ENCODE data around the gene PSKH1. TPM values are rescaled to one million over a fixed set of nuclear protein-coding genes. Genes with fewer than 3 reads are reported as not detected.
"Not testable (repeated sequence)": the region's sequence is repeated elsewhere in the genome, so short reads cannot be mapped to it uniquely, and the experiment has no call there.

Gene PSKH1
- total RNA-seq, 2 donors from 2014 or later = 16.1 to 16.2 TPM

DNA sequence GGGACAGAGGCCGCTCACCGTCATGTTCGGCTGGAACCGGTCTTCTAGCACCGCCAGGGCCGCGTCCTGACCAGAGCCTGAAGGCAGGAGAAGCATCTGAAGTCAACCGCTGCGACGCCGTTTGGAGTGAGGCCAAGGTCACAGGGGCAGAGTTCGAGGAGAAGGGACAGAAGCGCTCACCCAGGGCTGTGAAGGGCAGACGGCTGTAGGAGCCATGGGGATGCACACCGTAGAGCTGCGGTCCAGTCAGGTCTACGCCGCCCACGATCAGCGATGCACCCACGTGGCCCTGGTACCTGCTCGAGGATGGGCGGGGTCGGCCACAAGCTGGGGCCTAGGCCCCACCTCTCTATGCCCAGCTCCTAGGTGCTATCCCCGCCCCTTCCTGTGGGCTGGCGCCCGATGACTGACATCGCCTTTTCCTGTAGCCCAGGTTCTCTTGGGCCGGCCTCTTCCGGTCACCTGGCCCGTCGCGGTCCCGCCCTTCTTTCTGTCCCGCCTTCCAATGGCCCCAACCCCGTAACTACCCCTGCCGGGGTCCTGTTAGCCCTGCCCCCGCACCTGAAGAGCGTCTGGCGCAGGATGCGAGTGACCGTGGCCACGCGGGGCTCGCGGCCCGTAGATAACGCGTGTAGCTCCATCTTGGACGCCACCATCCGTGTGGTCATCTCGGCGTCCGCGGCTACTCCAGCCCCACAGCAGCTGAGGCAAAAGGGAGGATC, 42.5 kb downstream of the PSKH1 start:
- peak overlapping the region; percentile 81 for H3K27ac Mint-ChIP-seq
- ATAC-seq (replicated peaks in 1 of 2) = peak; percentile 91 to 92
- H3K36me3 Mint-ChIP-seq (ENCODE audit: insufficient read depth in 2 of 2) = peaks cover 9 to 11% of the 10 kb centered on the region in 2 donors
- H3K9me3 Mint-ChIP-seq = no peaks in the 10 kb centered on the region
- H3K4me3 Mint-ChIP-seq = peak overlapping the region; percentile 87 to 100
- H3K27me3 Mint-ChIP-seq (ENCODE audit: low read depth) = no peaks in the 10 kb centered on the region
- DNase-seq = peak; percentile 94 to 96
- peaks cover 51% of the 10 kb centered on the region for H3K4me1 Mint-ChIP-seq (ENCODE audit: low read depth)

DNA sequence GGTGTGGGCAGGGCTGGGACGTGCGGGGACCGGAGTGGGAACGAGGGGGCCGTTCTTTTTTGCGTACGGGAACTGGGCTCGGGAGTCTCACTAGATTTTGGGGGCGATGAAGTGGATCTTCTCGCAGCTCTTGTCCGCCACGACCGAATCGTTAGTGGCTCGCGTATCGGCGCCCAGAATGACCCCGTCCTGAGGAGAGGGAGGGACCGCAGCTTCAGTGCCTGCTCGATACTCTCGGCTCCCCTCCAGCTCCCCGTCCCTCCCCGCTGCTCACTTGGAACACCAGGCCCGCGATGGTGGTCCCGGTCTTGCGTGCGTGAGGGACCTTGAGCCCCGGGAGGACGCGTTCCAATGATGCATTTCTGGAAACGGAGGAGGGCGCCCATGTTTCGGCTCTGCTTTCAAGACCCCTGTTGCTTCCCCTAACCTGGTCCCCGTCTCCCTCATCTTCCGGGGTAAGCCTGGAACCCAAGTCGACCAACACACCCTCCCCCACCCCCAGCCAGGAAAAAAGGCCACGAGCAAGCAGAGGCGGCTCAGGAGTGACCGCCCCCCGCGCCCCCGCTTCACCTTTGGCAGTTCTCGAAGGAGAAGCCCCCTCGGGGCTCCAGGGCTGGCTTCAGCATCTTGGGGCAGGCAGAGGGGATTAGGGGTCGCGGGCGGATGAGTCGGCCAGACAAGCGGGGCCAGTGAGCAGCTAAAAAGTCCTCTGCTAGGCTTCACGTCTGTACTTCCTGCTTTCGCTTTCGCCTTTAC, 43.2 kb downstream of the PSKH1 start, which contains the start of gene PSMB10:
Gene PSMB10, minus strand, starts transcription at position 727 of the 756 bp plus-strand sequence. Its CDS starts 101 bp downstream, at position 626.
- Mint-ChIP-seq H3K27ac (peak within 1 kb of the TSS; percentile 81), H3K27me3 (ENCODE audit: low read depth) (no peaks in the 10 kb centered on the region), H3K4me1 (ENCODE audit: low read depth) (peaks cover 53% of the 10 kb centered on the region), H3K36me3 (ENCODE audit: insufficient read depth in 2 of 2) (peaks cover 9 to 11% of the 10 kb centered on the region in 2 donors), H3K4me3 (peak within 1 kb of the TSS; percentile 87 to 100), H3K9me3 (no peaks in the 10 kb centered on the region)
- peak in 1 of 2 donors; percentile 55 for DNase-seq
- peak; percentile 61 to 63 for ATAC-seq (replicated peaks in 1 of 2)

DNA sequence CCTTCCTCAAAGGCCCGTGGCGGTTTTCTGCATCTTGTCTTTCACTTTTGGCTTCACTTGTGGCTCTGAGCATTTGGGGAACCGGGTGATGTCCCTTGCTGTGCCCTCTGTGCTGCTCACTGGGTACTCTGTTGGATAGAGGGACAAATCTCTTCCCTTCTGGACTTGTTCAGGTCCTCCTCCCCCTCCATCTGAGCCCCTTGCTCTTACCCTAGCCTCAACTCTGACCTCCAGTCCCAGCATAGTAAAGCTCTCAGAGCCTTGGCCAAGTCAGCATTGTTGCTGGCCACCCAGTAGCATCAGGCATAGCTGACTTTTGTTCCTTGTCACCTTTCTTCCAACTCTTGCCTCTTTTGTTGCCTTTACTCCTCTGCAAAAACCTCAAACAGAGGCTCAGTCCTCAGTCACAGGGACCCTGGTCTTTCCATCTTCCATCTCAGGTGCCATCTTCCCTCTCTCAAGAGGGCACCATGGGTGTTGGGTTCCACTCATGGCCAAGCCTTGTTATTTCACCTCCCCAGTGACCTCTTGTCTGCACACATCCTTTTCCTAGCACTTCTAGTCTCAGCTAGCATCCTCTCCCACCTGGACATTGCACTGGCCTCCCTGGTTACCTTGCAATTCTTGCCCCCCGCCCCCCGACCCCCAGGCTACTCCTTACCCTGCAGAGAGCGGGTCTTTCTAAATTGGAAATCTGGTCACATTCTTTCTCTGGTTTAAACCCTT, 44.0 kb downstream of the PSKH1 start:
- no peaks in the 10 kb centered on the region for H3K9me3 Mint-ChIP-seq
- peak; percentile 82 to 86 for DNase-seq
- H3K36me3 Mint-ChIP-seq (ENCODE audit: insufficient read depth in 2 of 2) = peaks cover 9 to 11% of the 10 kb centered on the region in 2 donors
- H3K4me1 Mint-ChIP-seq (ENCODE audit: low read depth) = peaks cover 54% of the 10 kb centered on the region
- peak; percentile 0 to 6 for ATAC-seq (replicated peaks in 1 of 2)
- H3K27me3 Mint-ChIP-seq (ENCODE audit: low read depth) = no peaks in the 10 kb centered on the region
- H3K27ac Mint-ChIP-seq = peak overlapping the region; percentile 81
- H3K4me3 Mint-ChIP-seq = peak overlapping the region; percentile 87 to 100

DNA sequence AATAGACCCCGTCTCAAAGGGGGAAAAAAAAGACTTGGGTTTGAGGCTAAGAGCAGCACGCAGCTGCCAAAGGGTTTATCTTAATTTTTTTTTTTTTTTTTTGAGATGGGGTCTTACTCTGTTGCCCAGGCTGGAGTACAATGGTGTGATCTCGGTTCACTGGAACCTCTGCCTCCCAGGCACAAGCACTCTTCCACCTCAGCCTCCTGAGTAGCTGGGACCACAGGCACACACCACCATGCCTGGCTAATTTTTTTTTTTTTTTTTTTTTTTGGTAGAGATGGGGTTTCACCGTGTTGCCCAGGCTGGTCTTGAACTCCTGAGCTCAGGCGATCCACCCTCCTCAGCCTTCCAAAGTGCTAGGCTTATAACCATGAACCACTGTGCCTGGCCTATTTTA, 44.7 kb downstream of the PSKH1 start:
- H3K4me1 Mint-ChIP-seq (ENCODE audit: low read depth) = peaks cover 57% of the 10 kb centered on the region
- not testable (repeated sequence) for H3K27me3 Mint-ChIP-seq (ENCODE audit: low read depth); H3K36me3 Mint-ChIP-seq (ENCODE audit: insufficient read depth in 2 of 2); ATAC-seq (replicated peaks in 1 of 2); H3K9me3 Mint-ChIP-seq; DNase-seq
- H3K27ac Mint-ChIP-seq = peak overlapping the region; percentile 50
- H3K4me3 Mint-ChIP-seq = peak overlapping the region; percentile 87 to 100

DNA sequence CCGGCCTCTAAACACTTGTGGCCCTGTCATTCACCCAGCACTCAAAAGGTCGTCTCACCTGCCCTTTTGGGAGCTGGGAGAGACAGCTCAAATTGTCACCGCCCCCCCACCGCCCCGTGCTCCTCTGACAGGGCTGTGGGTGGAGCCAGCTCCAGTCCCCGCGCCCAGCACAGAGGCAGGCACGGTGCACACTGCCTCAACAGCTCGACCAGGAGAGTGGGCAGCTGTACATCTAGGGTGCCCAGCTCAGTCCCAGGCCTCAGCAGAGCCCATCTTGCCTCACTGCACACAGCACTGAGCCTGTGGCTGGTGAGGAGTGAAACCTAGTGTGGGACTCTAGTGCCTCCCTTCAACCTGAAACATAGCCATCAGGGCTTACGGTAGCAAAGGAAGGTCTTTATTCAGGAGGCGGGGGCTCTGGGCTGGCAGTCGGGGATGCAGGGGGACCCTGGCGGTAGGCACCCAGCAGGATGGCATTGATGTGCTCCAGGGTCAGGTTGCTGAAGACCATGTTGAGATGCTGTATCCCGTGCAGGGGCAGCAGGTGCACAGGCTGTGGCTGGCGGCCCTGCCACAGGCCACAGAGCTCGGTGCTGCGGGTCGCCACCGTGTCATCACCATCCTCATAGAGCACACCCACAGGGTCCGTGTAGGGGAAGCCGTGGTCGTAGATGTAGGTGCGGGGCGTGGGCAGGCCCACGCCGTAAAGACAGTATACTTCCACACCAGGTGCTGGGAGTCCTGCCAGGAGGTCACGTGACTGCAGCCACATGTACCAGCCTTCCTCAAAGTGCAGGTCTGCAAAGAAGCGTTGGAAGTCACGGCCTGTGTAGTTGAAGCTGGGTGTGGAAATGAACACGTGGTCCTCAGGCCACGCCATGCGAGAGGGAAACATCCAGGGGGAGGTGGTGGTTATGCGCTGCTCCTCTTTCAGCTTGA, 46.7 kb downstream of the PSKH1 start:
- Mint-ChIP-seq H3K4me3 (peak overlapping the region; percentile 43 to 57), H3K27ac (peak overlapping the region; percentile 58), H3K36me3 (ENCODE audit: insufficient read depth in 2 of 2) (peaks cover 6 to 9% of the 10 kb centered on the region in 2 donors), H3K4me1 (ENCODE audit: low read depth) (peaks cover 48% of the 10 kb centered on the region), H3K9me3 (no peaks in the 10 kb centered on the region), H3K27me3 (ENCODE audit: low read depth) (no peaks in the 10 kb centered on the region)
- DNase-seq (peak; percentile 53 to 55), ATAC-seq (replicated peaks in 1 of 2) (no peak)

DNA sequence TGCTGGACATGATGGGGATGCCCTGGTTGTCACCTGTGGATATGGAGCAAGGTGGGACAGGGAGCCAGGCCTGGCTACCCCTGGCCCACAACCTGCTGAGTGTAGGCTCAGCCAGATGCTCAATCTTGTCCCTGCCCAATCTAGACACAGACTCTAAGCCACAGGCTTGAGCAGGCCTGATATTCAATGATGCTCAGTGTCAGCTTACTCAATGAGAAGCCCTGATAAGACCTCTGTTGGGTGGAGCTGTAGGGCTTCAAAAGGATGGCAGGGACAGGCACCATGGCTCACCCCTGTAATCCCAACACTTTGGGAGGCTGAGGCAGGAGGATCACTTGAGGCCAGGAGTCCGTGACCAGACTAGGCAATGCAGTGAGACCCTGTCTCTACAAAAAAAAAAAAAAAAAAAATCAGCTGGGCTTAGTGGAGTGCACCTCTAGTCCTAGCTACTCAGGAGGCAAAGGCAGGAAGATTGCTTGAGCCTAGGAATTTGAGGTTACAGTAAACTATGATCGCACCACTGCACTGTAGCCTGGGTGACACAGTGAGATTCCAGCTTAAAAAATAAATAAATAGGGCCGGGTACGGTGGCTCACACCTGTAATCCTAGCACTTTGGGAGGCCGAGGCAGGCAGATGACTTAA, 47.5 kb downstream of the PSKH1 start:
- Mint-ChIP-seq H3K27ac (peak overlapping the region; percentile 28), H3K4me1 (ENCODE audit: low read depth) (peaks cover 40% of the 10 kb centered on the region), H3K4me3 (no peak overlapping the region), H3K36me3 (ENCODE audit: insufficient read depth in 2 of 2) (peaks cover 5 to 6% of the 10 kb centered on the region in 2 donors), H3K27me3 (ENCODE audit: low read depth) (no peaks in the 10 kb centered on the region), H3K9me3 (no peaks in the 10 kb centered on the region)
- ATAC-seq (replicated peaks in 1 of 2) (no peak), DNase-seq (no peak)

DNA sequence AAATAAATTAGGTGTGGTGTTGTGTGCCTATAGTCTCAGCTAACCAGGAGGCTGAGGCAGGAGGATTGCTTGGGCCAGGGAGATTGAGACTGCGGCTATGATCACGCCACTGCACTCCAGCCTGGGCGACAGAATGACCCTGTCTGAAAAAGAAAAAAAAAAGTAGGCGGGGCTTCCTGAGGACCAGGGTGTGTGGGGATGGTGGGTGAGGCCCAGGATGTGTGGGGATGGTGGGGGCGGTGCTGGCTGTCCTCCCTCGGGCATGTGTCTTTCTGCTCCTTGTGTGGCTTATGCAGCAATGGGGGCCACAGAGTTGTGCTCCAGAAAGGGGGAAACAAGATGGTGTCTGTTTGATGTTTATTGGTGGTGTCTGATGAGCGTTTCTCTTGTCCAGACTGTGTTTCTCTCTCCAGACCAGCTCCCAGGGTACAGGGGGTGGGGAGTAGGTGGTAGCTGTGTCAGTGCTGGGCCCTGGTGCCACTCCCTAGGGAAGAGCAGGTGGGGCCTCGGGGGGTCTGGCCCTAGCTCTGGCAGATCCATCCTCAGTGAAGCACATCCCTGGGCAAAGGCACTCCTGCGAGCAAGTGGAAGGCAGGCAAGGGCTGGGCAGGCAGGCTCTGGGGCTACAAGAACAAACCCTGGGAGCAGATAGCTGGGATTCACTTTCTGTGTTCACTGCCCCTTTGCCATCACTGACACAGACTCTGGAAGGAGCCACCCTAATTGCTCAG, 48.6 kb downstream of the PSKH1 start:
- H3K27me3 Mint-ChIP-seq (ENCODE audit: low read depth) = no peaks in the 10 kb centered on the region
- DNase-seq = no peak
- no peak overlapping the region for H3K4me3 Mint-ChIP-seq
- peaks cover 2 to 3% of the 10 kb centered on the region in 2 donors for H3K36me3 Mint-ChIP-seq (ENCODE audit: insufficient read depth in 2 of 2)
- peaks cover 36% of the 10 kb centered on the region for H3K4me1 Mint-ChIP-seq (ENCODE audit: low read depth)
- no peak for ATAC-seq (replicated peaks in 1 of 2)
- H3K27ac Mint-ChIP-seq = peak overlapping the region; percentile 25
- no peaks in the 10 kb centered on the region for H3K9me3 Mint-ChIP-seq

DNA sequence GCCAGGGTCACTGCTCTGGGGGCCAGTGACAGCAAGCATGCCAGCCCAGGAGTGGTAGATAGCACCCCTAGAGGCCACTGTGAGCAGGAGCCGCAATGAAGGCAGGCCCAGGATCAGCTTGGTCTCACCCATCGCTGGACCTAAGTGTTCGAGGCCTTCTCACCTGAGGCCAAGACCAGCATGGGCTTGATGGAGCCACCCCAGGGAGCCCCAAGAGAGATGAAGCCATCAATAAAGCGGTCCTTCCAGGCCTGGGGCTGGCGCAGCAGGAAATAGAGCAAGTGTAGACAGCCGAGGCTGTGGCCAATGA, 49.1 kb downstream of the PSKH1 start:
- Mint-ChIP-seq H3K36me3 (ENCODE audit: insufficient read depth in 2 of 2) (no peaks in the 10 kb centered on the region), H3K4me3 (no peak overlapping the region), H3K27me3 (ENCODE audit: low read depth) (no peaks in the 10 kb centered on the region), H3K27ac (no peak overlapping the region), H3K9me3 (no peaks in the 10 kb centered on the region), H3K4me1 (ENCODE audit: low read depth) (peaks cover 32% of the 10 kb centered on the region)
- ATAC-seq (replicated peaks in 1 of 2) (peak; percentile 41 to 48), DNase-seq (peak; percentile 34 to 46)

DNA sequence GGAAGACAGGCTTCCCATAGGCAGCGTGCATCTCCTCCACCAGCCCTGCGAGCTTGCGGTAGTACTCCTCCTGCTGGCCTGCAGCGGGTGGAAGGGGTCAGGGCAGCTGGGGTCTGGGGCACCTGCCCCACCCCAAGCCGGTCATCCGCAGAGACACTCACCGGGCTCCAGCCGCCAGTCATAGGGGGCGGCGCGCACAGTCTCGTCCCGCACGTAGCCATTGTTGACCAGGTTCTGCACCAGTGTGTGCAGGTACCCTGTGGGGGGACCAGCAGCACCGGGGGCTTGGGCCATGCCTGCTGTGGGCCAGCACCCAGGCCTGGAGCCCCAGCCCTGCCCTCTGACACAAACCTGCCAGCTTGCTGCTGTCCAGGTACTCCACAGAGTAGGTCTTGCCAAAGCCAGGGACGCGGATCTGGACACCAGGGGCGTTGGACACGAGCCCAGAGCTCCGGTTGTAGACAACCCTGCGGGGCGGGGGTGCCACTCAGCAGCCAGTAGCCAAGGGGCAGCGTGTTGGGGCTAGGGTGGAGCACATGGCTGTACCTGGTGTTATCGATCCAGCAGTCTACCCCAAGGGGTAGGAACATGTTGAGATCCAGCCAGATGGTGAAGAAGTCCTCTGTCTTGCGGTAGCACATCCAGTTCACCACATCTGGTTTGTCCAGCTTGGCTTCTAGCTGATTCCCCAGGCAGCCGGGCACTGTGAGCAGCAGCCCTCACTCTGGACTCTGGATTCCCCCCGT, 49.6 kb downstream of the PSKH1 start:
- no peak overlapping the region for H3K4me3 Mint-ChIP-seq
- DNase-seq (no peak), ATAC-seq (replicated peaks in 1 of 2) (peak in 1 of 2 donors; percentile 2)
- no peaks in the 10 kb centered on the region for H3K36me3 Mint-ChIP-seq (ENCODE audit: insufficient read depth in 2 of 2)
- H3K4me1 Mint-ChIP-seq (ENCODE audit: low read depth) = peaks cover 26% of the 10 kb centered on the region
- no peaks in the 10 kb centered on the region for H3K27me3 Mint-ChIP-seq (ENCODE audit: low read depth)
- no peaks in the 10 kb centered on the region for H3K9me3 Mint-ChIP-seq
- H3K27ac Mint-ChIP-seq = no peak overlapping the region

DNA sequence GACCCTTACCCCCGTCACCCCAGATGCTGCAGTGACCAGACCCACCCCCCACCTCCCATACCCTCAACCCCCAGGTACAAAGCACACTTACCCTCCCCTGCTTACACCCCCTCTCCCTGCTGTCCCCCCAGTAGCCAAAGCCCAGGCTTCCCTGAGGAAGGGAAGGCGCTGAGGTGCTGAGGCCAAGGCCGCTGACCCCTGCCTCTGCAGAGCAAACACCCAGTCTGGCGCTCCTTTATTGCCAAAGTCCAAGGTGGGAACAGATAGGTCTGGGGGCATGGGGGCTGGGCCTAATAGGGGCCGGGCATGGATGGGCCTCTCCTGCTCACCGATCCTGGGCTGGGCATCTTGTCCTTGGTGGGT, 50.2 kb downstream of the PSKH1 start:
- H3K9me3 Mint-ChIP-seq = no peaks in the 10 kb centered on the region
- H3K27ac Mint-ChIP-seq = no peak overlapping the region
- no peak overlapping the region for H3K4me3 Mint-ChIP-seq
- DNase-seq = no peak
- no peaks in the 10 kb centered on the region for H3K27me3 Mint-ChIP-seq (ENCODE audit: low read depth)
- H3K36me3 Mint-ChIP-seq (ENCODE audit: insufficient read depth in 2 of 2) = no peaks in the 10 kb centered on the region
- peaks cover 23% of the 10 kb centered on the region for H3K4me1 Mint-ChIP-seq (ENCODE audit: low read depth)
- no peak for ATAC-seq (replicated peaks in 1 of 2)
